HEK293 (cell line): Measurements from ENCODE around the gene LRP8.
A peak's percentile ranks its signal among the peaks of the same experiment; 100 is the strongest.

Experiments
- CTCF ChIA-PET: fragments of 350-600 bp; formaldehyde crosslinking; extraction: SDS; loops from one replicate; lab custom pipeline; 2021; ENCODE audit warnings: antibody characterized with exemption; lab: Yijun Ruan, JAX
- POLR2A ChIA-PET: fragments of 300-600 bp; formaldehyde crosslinking; extraction: SDS; loops from one replicate; lab custom pipeline; 2020; ENCODE audit warnings: antibody characterized with exemption, inconsistent platforms; lab: Yijun Ruan, JAX
- H3K27ac ChIP-seq: fragments of 200-500 bp; sonication (Bioruptor generic); 2 replicates; pipeline ENCODE4 v1.5.1; 2014; ENCODE audit warnings: low read depth, low read length, control low read depth, inconsistent platforms; ENCODE audit errors: extremely low read depth
- H3K36me3 ChIP-seq, 2 experiments: fragments of 200-500 bp in 1 of 2; sonication (Bioruptor generic) in 1 of 2; 1 replicate in 1 of 2; 2 replicates in 1 of 2; pipeline ENCODE4 v1.5.1; 2014 to 2017; ENCODE audit warnings: inconsistent platforms in 2 of 2, low read length in 2 of 2; ENCODE audit not compliant: control insufficient read depth in 2 of 2, insufficient read depth in 1 of 2
- H3K4me1 ChIP-seq: fragments of 200-500 bp; sonication (Bioruptor generic); 2 replicates; pipeline ENCODE4 v1.5.1; 2014; ENCODE audit warnings: mild to moderate bottlenecking, low read length, inconsistent platforms; ENCODE audit not compliant: control insufficient read depth, insufficient read depth
- H3K4me3 ChIP-seq: 2 replicates; pipeline ENCODE4 v1.5.1; 2011; ENCODE audit warnings: low read depth, mild to moderate bottlenecking, control low read depth, low read length, moderate library complexity
- H3K9me3 ChIP-seq: fragments of 200-500 bp; sonication (Bioruptor generic); 2 replicates; pipeline ENCODE4 v1.5.1; 2014; ENCODE audit warnings: low read depth, low read length, inconsistent platforms; ENCODE audit not compliant: control insufficient read depth, insufficient read depth
- AEBP2 ChIP-seq: fragments of 450-650 bp; formaldehyde crosslinking; IDR thresholded peaks from 2 replicates; pipeline ENCODE4 v1.5.1; 2016; ENCODE audit warnings: missing biosample characterization, missing genetic modification characterization, borderline replicate concordance
- HOXC10 ChIP-seq: sonication (generic); formaldehyde crosslinking; IDR thresholded peaks from 2 replicates; pipeline ENCODE4 v1.8.1; 2023; ENCODE audit warnings: mild to moderate bottlenecking, missing genetic modification reagents
- SP3 ChIP-seq: fragments of 450-650 bp; formaldehyde crosslinking; IDR thresholded peaks from 2 replicates; pipeline ENCODE4 v1.5.1; 2016; ENCODE audit warnings: missing biosample characterization, missing genetic modification characterization
- SP7 ChIP-seq: fragments of 450-650 bp; formaldehyde crosslinking; IDR thresholded peaks from 2 replicates; pipeline ENCODE4 v1.5.1; 2016; ENCODE audit warnings: missing biosample characterization, missing genetic modification characterization
- ZNF175 ChIP-seq: fragments of 450-650 bp; formaldehyde crosslinking; IDR thresholded peaks from 2 replicates; pipeline ENCODE4 v1.5.1; 2016; ENCODE audit warnings: missing biosample characterization, missing genetic modification characterization
- ZNF184 ChIP-seq: fragments of 450-650 bp; IDR thresholded peaks from 2 replicates; pipeline ENCODE4 v1.5.1; 2018; ENCODE audit warnings: missing biosample characterization, mild to moderate bottlenecking, missing genetic modification characterization
- ZNF302 ChIP-seq: fragments of 450-650 bp; formaldehyde crosslinking; IDR thresholded peaks from 2 replicates; pipeline ENCODE4 v1.5.1; 2016; ENCODE audit warnings: missing biosample characterization, missing genetic modification characterization, low read depth
- ZNF394 ChIP-seq: fragments of 450-650 bp; formaldehyde crosslinking; IDR thresholded peaks from 2 replicates; pipeline ENCODE4 v1.5.1; 2016; ENCODE audit warnings: missing biosample characterization, missing genetic modification characterization, mild to moderate bottlenecking, moderate library complexity, borderline replicate concordance
- ZNF600 ChIP-seq: fragments of 450-650 bp; formaldehyde crosslinking; IDR thresholded peaks from 2 replicates; pipeline ENCODE4 v1.5.1; 2016; ENCODE audit warnings: missing biosample characterization, missing genetic modification characterization
- ZNF692 ChIP-seq: fragments of 450-650 bp; formaldehyde crosslinking; IDR thresholded peaks from 2 replicates; pipeline ENCODE4 v1.5.1; 2016; ENCODE audit warnings: missing biosample characterization, missing genetic modification characterization
- ZSCAN5A ChIP-seq: fragments of 450-650 bp; formaldehyde crosslinking; IDR thresholded peaks from 2 replicates; pipeline ENCODE4 v1.5.1; 2016; ENCODE audit warnings: missing biosample characterization, missing genetic modification characterization
- TF ChIP-seq, protein P1 (sequence below): fragments of 450-650 bp; formaldehyde crosslinking; IDR thresholded peaks from 2 replicates; pipeline ENCODE4 v1.5.1; 2016; ENCODE audit warnings: missing biosample characterization, missing genetic modification characterization
- TF ChIP-seq, protein P2 (sequence below): fragments of 450-650 bp; formaldehyde crosslinking; IDR thresholded peaks from 2 replicates; pipeline ENCODE4 v1.5.1; 2016; ENCODE audit warnings: missing biosample characterization, missing genetic modification characterization
- TF ChIP-seq, protein P3 (sequence below): fragments of 450-650 bp; formaldehyde crosslinking; IDR thresholded peaks from 2 replicates; pipeline ENCODE4 v1.5.1; 2016; ENCODE audit warnings: missing biosample characterization, missing genetic modification characterization

LRP8 gene

DNA sequence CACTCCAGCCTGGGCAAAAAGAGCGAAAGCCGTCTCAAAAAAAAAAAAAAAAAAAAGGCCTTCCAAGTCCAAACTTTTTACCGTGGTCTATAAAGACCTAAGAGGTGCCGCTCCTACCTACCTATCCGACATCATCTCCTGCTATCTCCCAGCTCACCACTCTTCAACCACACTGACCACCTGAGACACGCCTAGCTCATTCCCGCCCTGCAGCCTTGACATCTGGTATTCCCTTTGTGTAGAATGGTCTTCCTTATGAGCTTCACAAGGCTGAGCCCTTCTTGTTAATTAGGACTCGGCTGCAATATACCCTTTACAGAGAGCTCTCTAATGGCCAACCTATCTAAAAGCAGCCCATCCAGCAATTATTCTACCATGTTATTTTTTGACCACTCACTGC is 90.2 kb downstream of the LRP8 start:
- H3K4me3 ChIP-seq: peak overlapping the region; percentile 86
- POLR2A ChIA-PET: interaction anchor here (1.4 to 1.8 kb wide), 2 partner anchors 18 to 36 kb away, joined by 4 to 6 read pairs; no protein-coding TSS in a partner anchor
- H3K4me1 ChIP-seq: no peaks in the 10 kb centered on the region
- H3K9me3 ChIP-seq: no peaks in the 10 kb centered on the region
- TF ChIP-seq ZNF302 (tag by site-specific recombination) (no peak), ZNF600 (no peak)
- TF ChIP-seq, protein P1, sequence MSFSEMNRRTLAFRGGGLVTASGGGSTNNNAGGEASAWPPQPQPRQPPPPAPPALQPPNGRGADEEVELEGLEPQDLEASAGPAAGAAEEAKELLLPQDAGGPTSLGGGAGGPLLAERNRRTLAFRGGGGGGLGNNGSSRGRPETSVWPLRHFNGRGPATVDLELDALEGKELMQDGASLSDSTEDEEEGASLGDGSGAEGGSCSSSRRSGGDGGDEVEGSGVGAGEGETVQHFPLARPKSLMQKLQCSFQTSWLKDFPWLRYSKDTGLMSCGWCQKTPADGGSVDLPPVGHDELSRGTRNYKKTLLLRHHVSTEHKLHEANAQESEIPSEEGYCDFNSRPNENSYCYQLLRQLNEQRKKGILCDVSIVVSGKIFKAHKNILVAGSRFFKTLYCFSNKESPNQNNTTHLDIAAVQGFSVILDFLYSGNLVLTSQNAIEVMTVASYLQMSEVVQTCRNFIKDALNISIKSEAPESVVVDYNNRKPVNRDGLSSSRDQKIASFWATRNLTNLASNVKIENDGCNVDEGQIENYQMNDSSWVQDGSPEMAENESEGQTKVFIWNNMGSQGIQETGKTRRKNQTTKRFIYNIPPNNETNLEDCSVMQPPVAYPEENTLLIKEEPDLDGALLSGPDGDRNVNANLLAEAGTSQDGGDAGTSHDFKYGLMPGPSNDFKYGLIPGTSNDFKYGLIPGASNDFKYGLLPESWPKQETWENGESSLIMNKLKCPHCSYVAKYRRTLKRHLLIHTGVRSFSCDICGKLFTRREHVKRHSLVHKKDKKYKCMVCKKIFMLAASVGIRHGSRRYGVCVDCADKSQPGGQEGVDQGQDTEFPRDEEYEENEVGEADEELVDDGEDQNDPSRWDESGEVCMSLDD: no peak
- TF ChIP-seq, protein P2, sequence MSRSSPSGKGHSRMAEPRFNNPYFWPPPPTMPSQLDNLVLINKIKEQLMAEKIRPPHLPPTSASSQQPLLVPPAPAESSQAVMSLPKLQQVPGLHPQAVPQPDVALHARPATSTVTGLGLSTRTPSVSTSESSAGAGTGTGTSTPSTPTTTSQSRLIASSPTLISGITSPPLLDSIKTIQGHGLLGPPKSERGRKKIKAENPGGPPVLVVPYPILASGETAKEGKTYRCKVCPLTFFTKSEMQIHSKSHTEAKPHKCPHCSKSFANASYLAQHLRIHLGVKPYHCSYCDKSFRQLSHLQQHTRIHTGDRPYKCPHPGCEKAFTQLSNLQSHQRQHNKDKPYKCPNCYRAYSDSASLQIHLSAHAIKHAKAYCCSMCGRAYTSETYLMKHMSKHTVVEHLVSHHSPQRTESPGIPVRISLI: 0 out of 2 replicates have a peak, but pooled peaks have one; percentile 41
- H3K27ac ChIP-seq: no peak overlapping the region
- peaks cover 17 to 41% of the 10 kb centered on the region in 2 experiments for H3K36me3 ChIP-seq
- CTCF ChIA-PET: interaction anchor here (0.6 kb wide), 1 partner anchor 538 kb away, joined by 5 read pairs; no protein-coding TSS in a partner anchor

DNA sequence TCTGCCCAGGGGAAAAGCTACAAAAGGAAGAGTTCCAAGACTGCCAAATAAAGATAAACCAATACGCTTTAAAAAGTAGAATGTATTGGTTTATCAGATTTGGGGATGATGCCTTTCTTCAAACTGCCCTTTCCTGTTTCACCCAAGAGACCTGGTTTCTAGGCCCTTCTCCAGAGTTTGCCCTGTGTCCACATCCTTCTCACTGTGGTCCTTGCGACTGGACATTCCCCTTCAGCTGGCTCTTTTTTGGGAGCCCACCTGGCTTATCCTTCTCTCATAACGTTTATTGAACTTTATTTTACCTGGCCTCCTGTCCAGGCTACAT is 106.9 kb downstream of the LRP8 start:
- Histone ChIP-seq H3K27ac (peak overlapping the region; percentile 74), H3K4me3 (peak overlapping the region; percentile 75), H3K9me3 (no peaks in the 10 kb centered on the region), H3K36me3 (peaks cover 0 to 33% of the 10 kb centered on the region in 2 experiments; a peak in 1 of 3 replicates), H3K4me1 (no peaks in the 10 kb centered on the region)
- TF ChIP-seq ZNF184: 0 out of 2 replicates have a peak, but pooled peaks have one; percentile 3
- TF ChIP-seq, protein P3, sequence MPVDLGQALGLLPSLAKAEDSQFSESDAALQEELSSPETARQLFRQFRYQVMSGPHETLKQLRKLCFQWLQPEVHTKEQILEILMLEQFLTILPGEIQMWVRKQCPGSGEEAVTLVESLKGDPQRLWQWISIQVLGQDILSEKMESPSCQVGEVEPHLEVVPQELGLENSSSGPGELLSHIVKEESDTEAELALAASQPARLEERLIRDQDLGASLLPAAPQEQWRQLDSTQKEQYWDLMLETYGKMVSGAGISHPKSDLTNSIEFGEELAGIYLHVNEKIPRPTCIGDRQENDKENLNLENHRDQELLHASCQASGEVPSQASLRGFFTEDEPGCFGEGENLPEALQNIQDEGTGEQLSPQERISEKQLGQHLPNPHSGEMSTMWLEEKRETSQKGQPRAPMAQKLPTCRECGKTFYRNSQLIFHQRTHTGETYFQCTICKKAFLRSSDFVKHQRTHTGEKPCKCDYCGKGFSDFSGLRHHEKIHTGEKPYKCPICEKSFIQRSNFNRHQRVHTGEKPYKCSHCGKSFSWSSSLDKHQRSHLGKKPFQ (tag by site-specific recombination): no peak
- no peak for TF ChIP-seq ZNF175 (tag by site-specific recombination)
- no peak for TF ChIP-seq HOXC10 (CRISPR knock-in tag)
- CTCF ChIA-PET: no interaction called here
- POLR2A ChIA-PET: interaction anchor here (0.6 kb wide), 1 partner anchor 1149 kb away, joined by 4 read pairs; no protein-coding TSS in a partner anchor

DNA sequence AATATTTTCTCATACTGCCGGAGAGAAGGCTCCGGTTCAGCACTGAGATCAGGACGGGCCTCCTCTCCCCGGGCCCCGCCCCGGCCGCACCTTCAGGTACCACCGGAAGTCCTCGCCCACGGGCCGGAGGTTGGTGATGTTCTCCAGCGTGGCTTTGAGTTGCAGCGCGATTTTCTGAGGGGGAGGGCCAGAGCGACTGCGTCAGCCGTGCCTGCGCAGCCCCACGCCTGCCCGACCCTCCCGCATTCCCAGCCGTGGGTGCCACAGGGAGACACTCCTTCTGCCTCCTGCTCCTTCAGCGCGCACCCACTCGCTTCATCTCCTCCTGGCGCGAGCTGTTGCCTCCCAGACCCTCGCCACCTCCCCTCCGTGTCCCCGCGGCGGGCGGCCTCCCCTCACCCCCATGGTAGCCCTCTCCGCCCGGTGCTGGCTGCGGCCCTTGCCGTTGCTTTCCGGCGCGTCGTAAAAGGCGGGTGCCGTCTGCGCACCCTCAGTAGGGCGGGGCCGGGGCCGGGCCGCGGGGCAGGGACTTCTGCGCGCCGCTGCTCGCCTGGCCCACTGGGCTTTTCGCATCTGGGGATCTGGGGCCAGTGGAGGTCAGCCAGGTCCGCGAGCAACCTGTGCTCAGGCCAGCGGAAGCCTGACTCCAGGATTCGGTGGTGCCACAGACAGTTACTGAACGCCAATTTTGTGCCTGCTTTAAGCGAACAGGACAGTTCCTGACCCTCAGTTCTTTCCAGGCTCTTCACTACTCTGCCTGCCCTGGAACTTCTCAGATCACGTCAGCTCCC is 107.5 kb downstream of the LRP8 start, which contains the start of gene CZIB:
Gene CZIB (minus strand): TSS at position 464 of the 791 bp plus-strand sequence. CDS start 59 bp downstream, at position 405.
- CTCF ChIA-PET: interaction anchor here (0.6 kb wide), 1 partner anchor 232 kb away, joined by 3 read pairs; no protein-coding TSS in a partner anchor
- POLR2A ChIA-PET: interaction anchor here (0.6 to 1.5 kb wide), 2 partner anchors 18 to 1149 kb away, joined by 4 to 6 read pairs; partner anchors contain the start of gene MAGOH
- TF ChIP-seq ZNF394 (tag by site-specific recombination) (peak; percentile 64; the same call in 1 of the 2 replicates), SP3 (tag by site-specific recombination) (peak; percentile 95), ZNF692 (peak; percentile 92), SP7 (peak; percentile 97), ZSCAN5A (tag by site-specific recombination) (peak; percentile 99; the same call in 1 of the 2 replicates), AEBP2 (tag by site-specific recombination) (peak; percentile 22; the same call in 1 of the 2 replicates)
- TF ChIP-seq, protein P1: peak; percentile 68; the same call in 1 of the 2 replicates

More for the DNA sequence above, 107.5 kb downstream of the LRP8 start, which contains the start of gene CZIB:
- H3K36me3 ChIP-seq: peaks cover 0 to 36% of the 10 kb centered on the region in 2 experiments; a peak in 2 of 3 replicates
- H3K4me1 ChIP-seq: no peaks in the 10 kb centered on the region
- H3K9me3 ChIP-seq: no peaks in the 10 kb centered on the region
- peak within 1 kb of the TSS; percentile 75 for H3K4me3 ChIP-seq
- H3K27ac ChIP-seq: peak within 1 kb of the TSS; percentile 74
